Spleen (tissue), 7 donors: ENCODE data around the gene MAPK11.

Experiments
- POLR2A ChIP-seq, 3 donors: fragments of 450-650 bp; IDR thresholded peaks; one replicate each; pipeline ENCODE4 v1.5.1; 2017; ENCODE audit warnings: antibody characterized with exemption in 3 of 3, mild to moderate bottlenecking in 1 of 3
- TF ChIP-seq, protein P1 (sequence below), 11 experiments: fragments of 200-600 bp in 7 of 11; fragments of 450-650 bp in 4 of 11; sonication (generic) in 4 of 11; IDR thresholded peaks in 8 of 11; conservative IDR thresholded peaks in 3 of 11; 1 replicate in 7 of 11; 2 replicates in 4 of 11; pipeline versions ENCODE4 v1.4.0 to v1.8.0; 2016 to 2021; ENCODE audit warnings: antibody characterized with exemption in 11 of 11, inconsistent platforms in 4 of 11, mild to moderate bottlenecking in 1 of 11
- donor health status: DM: no; HTN: no; CAD: no; lungs with moderate emphysema.
- donor health status: DM: no; HTN: no; CAD: no.
- donor health status: DM: no; HTN: no; CAD: no.

DNA sequence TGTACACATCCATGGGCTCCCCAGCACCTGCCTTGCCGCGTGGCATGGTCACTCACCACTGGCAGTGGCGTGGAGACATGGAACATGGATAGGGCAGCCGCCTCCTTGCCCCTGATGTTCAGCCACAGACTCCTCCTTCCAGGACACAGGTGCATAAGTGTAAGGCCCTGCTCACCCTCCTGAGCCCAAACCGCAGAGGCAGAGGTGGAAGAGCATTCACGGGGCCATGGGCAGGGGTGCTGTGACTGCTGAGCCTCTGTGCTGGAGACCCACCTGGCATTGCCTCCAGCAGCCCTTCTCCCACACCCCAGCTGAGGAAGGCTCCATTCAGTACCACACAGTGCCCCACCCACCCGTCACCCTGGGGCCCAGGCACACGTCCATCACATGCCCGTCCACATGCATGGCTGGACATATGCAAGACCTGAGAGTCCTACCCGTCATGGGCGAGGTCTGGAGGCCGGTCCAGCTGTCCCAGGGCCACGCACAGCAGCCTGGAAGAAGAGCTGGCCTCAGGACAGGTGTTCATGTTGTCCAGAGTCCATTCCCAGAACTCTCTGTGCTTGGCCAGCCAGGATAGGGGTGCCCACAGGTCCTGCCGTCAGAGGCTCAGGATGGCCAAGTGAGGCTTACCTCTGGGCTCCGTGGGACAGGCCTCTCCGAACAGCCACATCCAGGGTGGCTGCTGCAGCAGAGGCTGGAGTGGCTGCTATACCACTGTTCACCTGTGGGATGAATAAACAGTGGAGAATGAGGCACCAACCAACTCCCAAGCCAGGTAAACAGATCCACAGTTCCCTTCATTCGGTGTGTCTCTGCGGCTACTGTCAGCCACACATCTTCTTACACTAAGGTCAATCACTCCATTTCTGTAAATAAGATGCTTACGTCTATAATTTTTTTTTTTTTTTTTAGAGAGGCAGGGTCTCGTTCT lies 23.7 kb downstream of the MAPK11 start:
- no peak for TF ChIP-seq POLR2A (IDR thresholded peaks at IDR 0.05)
- TF ChIP-seq, protein P1, sequence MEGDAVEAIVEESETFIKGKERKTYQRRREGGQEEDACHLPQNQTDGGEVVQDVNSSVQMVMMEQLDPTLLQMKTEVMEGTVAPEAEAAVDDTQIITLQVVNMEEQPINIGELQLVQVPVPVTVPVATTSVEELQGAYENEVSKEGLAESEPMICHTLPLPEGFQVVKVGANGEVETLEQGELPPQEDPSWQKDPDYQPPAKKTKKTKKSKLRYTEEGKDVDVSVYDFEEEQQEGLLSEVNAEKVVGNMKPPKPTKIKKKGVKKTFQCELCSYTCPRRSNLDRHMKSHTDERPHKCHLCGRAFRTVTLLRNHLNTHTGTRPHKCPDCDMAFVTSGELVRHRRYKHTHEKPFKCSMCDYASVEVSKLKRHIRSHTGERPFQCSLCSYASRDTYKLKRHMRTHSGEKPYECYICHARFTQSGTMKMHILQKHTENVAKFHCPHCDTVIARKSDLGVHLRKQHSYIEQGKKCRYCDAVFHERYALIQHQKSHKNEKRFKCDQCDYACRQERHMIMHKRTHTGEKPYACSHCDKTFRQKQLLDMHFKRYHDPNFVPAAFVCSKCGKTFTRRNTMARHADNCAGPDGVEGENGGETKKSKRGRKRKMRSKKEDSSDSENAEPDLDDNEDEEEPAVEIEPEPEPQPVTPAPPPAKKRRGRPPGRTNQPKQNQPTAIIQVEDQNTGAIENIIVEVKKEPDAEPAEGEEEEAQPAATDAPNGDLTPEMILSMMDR (IDR thresholded peaks at IDR 0.05 in 8 of 11, conservative IDR thresholded peaks at IDR 0.05 in 3 of 11), result no peak
